Activated T-cell treated with anti-CD3 and anti-CD28 coated beads, Interleukin-2, amount 50 U/mL, for 4 hours (primary cell): ENCODE measurements around the gene RCSD1. TPM values are rescaled to one million over a fixed set of nuclear protein-coding genes. Genes with fewer than 3 reads are reported as not detected.

Experiments used
- ATAC-seq, 2 donors: fragments of 200-7000 bp; cut with Tn5 transposase; one replicate each; pipeline ENCODE4 v1.10.0; 2021
- DNase-seq: peaks from one replicate; pipeline ENCODE4 v3.0.0-alpha.2; 2020
- H3K27me3 Mint-ChIP-seq: one replicate; pipeline ENCODE4 v1.8.0; 2021; ENCODE audit warnings: low read depth, mixed read lengths
- H3K36me3 Mint-ChIP-seq: one replicate; pipeline ENCODE4 v1.8.0; 2022; ENCODE audit warnings: mixed read lengths; ENCODE audit not compliant: insufficient read depth
- H3K4me1 Mint-ChIP-seq: one replicate; pipeline ENCODE4 v1.8.0; 2021; ENCODE audit warnings: low read depth, mixed read lengths
- H3K4me3 Mint-ChIP-seq: one replicate; pipeline ENCODE4 v1.8.0; 2021; ENCODE audit warnings: mild to moderate bottlenecking, moderate library complexity, mixed read lengths
- H3K9me3 Mint-ChIP-seq: one replicate; pipeline ENCODE4 v1.8.0; 2021; ENCODE audit warnings: mixed read lengths
- total RNA-seq, 3 donors: library from RNA; stranded (reverse); gene quantifications; one replicate each; pipeline ENCODE4 v1.2.1, GENCODE V29; 2021

Gene RCSD1
- total RNA-seq, 3 donors from 2014 or later, result 15.4 to 20.6 (median 17.5) TPM

GRCh38 chr1:167746988-167747655, 117.1 kb downstream of the RCSD1 start:
- peaks cover 8% of the 10 kb centered on the region for H3K4me1 Mint-ChIP-seq
- no peaks in the 10 kb centered on the region for H3K27me3 Mint-ChIP-seq
- no peaks in the 10 kb centered on the region for H3K9me3 Mint-ChIP-seq
- no peaks in the 10 kb centered on the region for H3K36me3 Mint-ChIP-seq
- DNase-seq (no peak), ATAC-seq (no peak)
- no peak overlapping the region for H3K4me3 Mint-ChIP-seq

DNA sequence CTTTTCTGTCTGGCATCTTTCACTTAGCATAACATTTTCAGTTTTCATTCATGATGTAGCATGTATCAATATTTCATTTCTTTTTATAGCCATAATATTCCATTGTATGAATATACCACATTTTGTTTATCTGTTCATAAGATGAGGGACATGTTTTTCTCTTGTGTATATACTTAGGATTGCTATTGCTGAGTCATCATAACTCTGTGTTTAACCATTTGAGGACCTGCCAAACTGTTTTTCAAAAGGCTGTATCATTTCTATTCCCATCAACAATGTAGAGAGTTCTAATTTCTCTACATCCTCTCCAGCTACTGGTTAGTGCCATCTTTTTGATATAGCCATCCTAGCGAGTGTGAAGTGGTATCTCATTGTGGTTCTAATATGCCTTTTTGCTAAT, 118.0 kb downstream of the RCSD1 start:
- H3K4me1 Mint-ChIP-seq, result peaks cover 16% of the 10 kb centered on the region

DNA sequence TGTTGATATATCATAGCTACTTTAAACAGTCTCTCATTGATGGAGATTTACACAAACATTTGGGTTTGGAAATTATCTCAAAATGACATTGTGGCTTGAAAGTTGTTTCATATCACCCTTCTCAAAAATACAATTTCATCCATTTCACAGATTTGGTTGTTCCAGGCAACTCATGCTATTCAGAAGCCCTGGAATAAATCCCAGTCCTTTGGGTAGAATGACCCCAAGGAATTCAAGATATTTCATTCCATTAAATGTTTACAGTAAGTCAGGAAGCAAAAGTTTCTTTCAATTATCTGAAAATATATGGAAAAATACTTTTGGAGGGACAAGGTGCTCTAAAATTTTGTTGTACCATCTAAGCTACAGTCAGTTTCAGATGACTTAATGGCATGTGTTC, 118.9 kb downstream of the RCSD1 start:
- Mint-ChIP-seq H3K4me3 (no peak overlapping the region), H3K9me3 (no peaks in the 10 kb centered on the region), H3K4me1 (peaks cover 19% of the 10 kb centered on the region), H3K27me3 (no peaks in the 10 kb centered on the region), H3K36me3 (no peaks in the 10 kb centered on the region)
- DNase-seq (no peak), ATAC-seq (no peak)

More for the DNA sequence above, 118.0 kb downstream of the RCSD1 start:
- Mint-ChIP-seq H3K4me3 (no peak overlapping the region), H3K36me3 (no peaks in the 10 kb centered on the region), H3K27me3 (no peaks in the 10 kb centered on the region), H3K9me3 (no peaks in the 10 kb centered on the region)
- ATAC-seq (no peak), DNase-seq (no peak)

GRCh38 chr1:167749741-167750140, 119.7 kb downstream of the RCSD1 start:
- Mint-ChIP-seq H3K9me3 (no peaks in the 10 kb centered on the region), H3K36me3 (no peaks in the 10 kb centered on the region), H3K4me1 (peaks cover 19% of the 10 kb centered on the region), H3K27me3 (no peaks in the 10 kb centered on the region), H3K4me3 (no peak overlapping the region)
- DNase-seq (no peak), ATAC-seq (no peak)

- ATAC-seq (no peak), DNase-seq (no peak)
- H3K27me3 Mint-ChIP-seq, result no peaks in the 10 kb centered on the region
- H3K4me3 Mint-ChIP-seq, result no peak overlapping the region
- no peaks in the 10 kb centered on the region for H3K9me3 Mint-ChIP-seq
- peaks cover 19% of the 10 kb centered on the region for H3K4me1 Mint-ChIP-seq
- no peaks in the 10 kb centered on the region for H3K36me3 Mint-ChIP-seq
Observed at GRCh38 chr1:167750641-167751040, 120.6 kb downstream of the RCSD1 start.

DNA sequence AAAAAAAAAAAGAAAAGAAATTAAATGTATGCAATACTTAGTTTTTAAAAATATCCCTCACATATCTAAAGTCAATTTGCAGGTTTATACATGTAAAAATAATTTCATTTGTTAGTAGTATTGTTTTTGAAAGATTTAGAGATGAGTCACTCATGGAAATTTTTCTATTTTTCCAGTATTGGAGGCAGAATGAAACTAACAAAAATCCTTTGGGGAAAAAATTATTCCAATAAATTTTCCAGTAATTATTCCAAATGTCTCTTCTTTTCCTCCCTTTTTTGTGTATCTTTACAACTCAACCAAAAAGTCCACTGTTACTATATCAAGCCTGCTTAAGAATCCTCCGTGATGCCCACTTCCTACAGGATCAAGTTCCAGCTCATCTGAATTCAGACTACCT, 121.6 kb downstream of the RCSD1 start:
- ATAC-seq, result no peak
- Mint-ChIP-seq H3K4me1 (peaks cover 18% of the 10 kb centered on the region), H3K4me3 (no peak overlapping the region), H3K27me3 (no peaks in the 10 kb centered on the region), H3K9me3 (no peaks in the 10 kb centered on the region), H3K36me3 (no peaks in the 10 kb centered on the region)
- no peak for DNase-seq

- Mint-ChIP-seq H3K36me3 (no peaks in the 10 kb centered on the region), H3K4me1 (peaks cover 21% of the 10 kb centered on the region), H3K27me3 (no peaks in the 10 kb centered on the region), H3K9me3 (no peaks in the 10 kb centered on the region), H3K4me3 (peak overlapping the region; percentile 0)
- ATAC-seq (peak in 1 of 2 donors; percentile 62), DNase-seq (no peak)
Observed at GRCh38 chr1:167752219-167752985, 122.4 kb downstream of the RCSD1 start.

GRCh38 chr1:167755654-167756053, 125.6 kb downstream of the RCSD1 start:
- Mint-ChIP-seq H3K36me3 (no peaks in the 10 kb centered on the region), H3K4me1 (peaks cover 22% of the 10 kb centered on the region), H3K4me3 (no peak overlapping the region), H3K9me3 (no peaks in the 10 kb centered on the region), H3K27me3 (no peaks in the 10 kb centered on the region)
- no peak for ATAC-seq
- no peak for DNase-seq

Other genes starting within 250 kb of the RCSD1 start
- 10 to 100 TPM; 63.7 to 93.5 (median 73.2) TPM for gene CD247, start 111.7 kb upstream of the RCSD1 start, total RNA-seq
- gene CREG1, start 76.5 kb upstream of the RCSD1 start, total RNA-seq, result 10 to 100 TPM; 12.5 to 14.5 (median 14.3) TPM
- 10 to 100 TPM; 12.6 to 15.3 (median 15.3) TPM for gene MPZL1, start 91.8 kb downstream of the RCSD1 start, total RNA-seq